ENCODE data around the gene TXN2. TPM values are rescaled to one million over a fixed set of nuclear protein-coding genes. Genes with fewer than 3 reads are reported as not detected.

TXN2 gene
- total RNA-seq, 2 donors from 2014 or later = 96.5 to 101 TPM

DNA sequence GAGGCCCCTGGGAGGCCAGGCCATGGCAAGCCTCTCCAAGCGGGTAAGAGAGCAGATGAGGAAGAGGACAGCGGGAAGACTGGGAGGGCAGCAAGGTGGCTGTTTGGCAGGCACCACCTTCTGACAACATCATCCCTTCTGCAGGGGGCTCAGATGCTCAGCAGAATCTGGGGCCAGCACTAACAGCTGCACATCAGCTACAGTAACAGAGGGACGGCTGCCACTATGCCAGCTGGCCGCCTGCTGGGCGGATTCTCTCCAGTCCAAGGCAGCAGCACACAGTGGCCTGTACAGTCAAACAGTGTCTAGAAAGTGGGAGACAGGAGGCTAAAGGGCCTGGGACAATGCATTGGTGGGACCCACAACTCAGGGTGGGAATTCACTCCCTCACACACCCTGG, 10.7 kb upstream of the TXN2 start:
- DNase-seq = no peak
- intact Hi-C loops (cut with DNase I, micrococcal nuclease) = no loop called here
- no peak for ATAC-seq

DNA sequence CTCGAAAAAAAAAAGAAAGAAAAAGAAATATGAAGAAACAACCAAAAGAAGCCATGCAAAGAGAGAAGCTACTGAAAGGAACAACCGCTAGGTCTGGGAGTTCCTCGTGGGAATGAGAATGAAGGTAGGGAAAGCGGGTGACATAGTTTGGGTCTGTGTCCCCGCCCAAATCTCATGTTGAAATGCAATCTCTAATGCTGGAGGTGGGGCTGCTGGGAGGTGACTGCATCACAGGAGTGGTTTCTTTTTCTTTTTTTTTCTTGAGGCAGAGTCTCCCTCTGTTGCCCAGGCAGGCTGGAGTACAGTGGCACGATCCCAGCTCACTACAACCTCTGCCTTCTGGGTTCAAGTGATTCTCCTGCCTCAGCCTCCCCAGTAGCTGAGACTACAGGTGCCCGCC, 9.7 kb upstream of the TXN2 start:
- no peak for ATAC-seq
- intact Hi-C loops (cut with DNase I, micrococcal nuclease) = no loop called here
- DNase-seq = no peak

DNA sequence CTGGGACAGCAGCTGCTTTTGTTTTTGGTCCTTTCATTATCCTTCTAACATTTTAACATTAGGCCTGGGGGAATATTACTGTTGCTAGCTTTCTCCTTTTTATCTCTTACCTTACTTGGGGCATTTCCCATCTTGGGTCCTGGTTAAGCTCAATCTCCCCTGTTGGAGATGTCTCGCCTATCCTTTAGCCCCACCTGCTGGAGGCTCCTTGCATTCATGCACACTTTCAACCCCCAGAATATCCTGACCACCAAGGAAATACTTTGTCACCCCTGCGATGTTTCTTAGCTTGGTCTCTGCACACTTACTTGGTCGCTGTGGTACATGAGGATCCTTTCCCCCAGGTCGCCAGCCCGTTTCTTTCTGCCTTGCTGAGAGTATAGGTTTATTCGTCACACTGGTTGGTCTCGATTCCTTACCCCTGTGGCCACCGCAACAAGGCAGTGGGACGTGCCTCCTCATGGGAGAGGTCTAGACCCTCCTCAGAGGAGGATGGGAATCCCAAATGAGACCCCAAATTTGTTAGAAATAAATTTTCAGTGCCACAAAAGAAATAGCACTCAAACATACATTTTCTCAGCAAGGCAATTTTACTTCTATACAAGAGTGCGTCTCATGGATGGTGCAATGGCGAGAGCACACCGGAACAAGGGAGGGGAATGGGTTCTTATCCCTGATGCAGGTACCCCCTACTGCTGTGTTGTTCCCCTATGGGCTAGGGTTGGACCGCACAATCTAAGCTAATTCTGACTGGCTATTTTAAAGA, 5.4 kb upstream of the TXN2 start:
- ATAC-seq (no peak), DNase-seq (peak in 1 of 2 donors; percentile 76)
- intact Hi-C loops (cut with DNase I, micrococcal nuclease) = no loop called here

DNA sequence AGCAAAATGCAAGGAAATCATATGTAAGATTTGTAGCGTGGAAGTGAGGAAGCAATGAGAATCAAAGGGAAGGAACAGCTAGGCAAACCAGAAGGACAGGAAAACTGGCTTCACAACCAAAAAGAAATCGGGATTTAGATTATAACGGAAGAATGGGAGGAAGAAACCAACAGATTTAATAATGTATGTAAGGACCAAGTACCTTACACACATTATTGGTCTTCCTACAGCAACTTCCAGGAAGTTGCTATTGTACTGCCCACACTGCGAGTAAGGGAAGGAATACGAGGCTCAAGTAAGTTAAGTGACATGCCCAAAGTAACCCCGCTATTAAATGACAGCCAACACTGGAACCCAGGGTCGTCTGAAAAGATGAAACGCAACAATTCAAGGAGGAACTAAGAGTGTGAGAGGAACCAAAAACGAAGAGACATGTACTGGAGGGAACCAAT, 473 bp downstream of the TXN2 start:
- intact Hi-C loops (cut with DNase I, micrococcal nuclease) = no loop called here
- DNase-seq = no peak
- peak; percentile 21 for ATAC-seq

DNA sequence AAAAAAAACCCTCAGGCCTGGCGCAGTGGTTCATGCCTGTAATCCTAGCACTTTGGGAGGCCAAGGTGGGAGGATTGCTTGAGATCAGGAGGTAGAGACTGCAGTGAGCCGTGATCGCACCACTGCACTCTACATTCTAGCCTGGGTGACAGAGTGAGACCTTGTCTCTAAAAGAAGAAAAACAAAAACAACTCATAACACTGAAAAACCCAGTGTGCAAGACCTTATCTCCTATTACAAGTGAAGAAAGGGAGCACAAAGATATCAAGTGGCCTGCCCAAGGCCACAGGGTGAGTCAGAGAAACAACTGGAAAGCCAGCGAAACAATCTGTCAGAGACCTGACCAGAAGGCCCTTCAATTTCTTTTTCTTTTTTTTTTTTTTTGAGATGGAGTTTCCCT, 2.5 kb downstream of the TXN2 start:
- ATAC-seq (no peak), DNase-seq (no peak)
- intact Hi-C loops (cut with DNase I, micrococcal nuclease) = no loop called here

GRCh38 chr22:36475341-36475740, 6.1 kb downstream of the TXN2 start:
- intact Hi-C loops (cut with DNase I, micrococcal nuclease) = no loop called here
- no peak for ATAC-seq
- DNase-seq = no peak

DNA sequence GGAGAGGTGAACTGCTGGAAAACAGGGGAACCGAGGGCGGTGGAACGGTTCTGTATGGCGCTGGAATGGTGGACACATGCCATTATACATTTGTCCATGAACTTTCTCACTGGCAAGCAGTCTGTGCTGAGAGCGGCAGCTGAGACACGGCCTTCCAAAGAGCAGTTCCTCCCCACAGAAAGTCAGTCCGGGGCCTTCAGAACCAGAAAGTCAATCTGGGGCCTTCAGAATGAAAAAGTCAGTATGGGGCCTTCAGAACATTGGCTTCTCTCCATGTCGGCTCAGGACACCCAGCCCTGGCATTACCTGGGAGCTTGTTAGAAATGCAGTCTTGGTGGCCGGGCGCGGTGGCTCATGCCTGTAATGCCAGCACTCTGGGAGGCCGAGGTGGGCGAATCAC, 8.8 kb downstream of the TXN2 start:
- intact Hi-C loops (cut with DNase I, micrococcal nuclease) = loop anchor here in 1 of 2 donors (5.0 kb wide), 1 partner anchor 170 kb away; no protein-coding TSS in a partner anchor
- DNase-seq (no peak), ATAC-seq (no peak)

DNA sequence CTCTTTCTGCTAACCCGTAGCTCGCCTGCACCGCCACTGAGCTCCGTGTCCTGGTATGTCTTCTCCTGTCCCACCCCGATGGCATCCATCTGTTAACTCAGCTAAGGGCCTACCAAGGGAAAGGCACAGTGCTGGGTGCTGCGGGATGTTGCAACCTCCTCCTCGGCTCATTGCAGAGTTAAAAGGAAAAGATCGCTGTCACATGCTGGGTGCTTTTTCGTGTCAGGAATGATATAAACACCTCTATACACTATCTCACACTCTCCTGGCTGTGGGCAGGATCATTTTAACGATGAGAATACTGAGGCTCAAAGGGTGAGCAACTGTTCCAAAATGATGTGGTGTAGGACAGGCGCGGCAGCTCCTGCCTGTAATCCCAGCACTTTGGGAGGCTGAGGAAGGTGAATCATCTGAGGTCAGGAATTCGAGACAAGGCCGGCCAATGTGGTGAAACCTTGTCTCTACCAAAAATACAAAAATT, 10.1 kb downstream of the TXN2 start:
- DNase-seq (no peak), ATAC-seq (no peak)
- intact Hi-C loops (cut with DNase I, micrococcal nuclease) = loop anchor here (2.0 to 5.0 kb wide), 2 partner anchors 169 to 171 kb away; no protein-coding TSS in a partner anchor

GRCh38 chr22:36470994-36471331, 10.5 kb downstream of the TXN2 start:
- DNase-seq = no peak
- intact Hi-C loops (cut with DNase I, micrococcal nuclease) = loop anchor here (2.0 to 5.0 kb wide), 2 partner anchors 169 to 170 kb away; no protein-coding TSS in a partner anchor

DNA sequence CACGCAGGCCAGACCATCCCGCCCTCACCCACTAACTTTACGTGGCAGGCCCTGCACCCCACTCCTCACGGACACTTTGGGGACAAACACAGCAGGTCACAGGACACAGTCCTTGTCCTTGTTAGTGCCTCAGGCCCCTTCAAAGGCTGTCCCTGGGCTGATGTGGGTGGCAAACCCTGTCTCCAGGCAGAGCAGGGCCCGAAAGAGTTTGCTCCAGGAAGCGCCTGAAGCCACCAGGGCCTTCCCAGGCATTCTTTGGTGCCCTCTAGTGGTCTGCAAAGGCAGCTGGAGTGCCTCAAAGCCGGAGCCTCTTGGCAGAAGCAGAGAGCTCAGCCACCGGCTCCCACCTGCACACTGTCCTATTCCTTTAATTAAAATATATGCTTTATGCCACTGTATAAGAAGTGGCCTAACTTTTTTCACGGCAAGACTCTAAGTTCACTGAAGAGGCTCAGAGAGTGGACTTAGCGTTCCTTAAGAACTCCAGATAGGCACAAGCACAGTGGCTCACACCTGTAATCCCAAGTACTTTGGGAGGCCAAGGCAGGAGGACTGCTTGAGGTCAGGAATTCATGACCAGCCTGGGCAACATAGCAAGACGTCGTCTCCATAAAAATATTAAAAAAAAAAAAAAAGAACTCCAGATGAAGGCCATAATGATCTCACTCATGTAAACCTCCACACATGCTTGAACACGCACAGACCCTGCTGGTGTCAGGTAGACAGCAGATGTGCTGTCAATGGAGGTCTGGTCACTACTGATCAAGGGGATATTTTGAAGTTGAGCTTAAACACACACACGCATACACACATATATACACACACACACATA, 11.1 kb downstream of the TXN2 start:
- intact Hi-C loops (cut with DNase I, micrococcal nuclease) = loop anchor here (2.0 to 5.0 kb wide), 2 partner anchors 168 to 170 kb away; no protein-coding TSS in a partner anchor
- peak; percentile 78 to 83 for DNase-seq
- ATAC-seq = peak; percentile 77

More at GRCh38 chr22:36470994-36471331, 10.5 kb downstream of the TXN2 start:
- ATAC-seq = no peak

GRCh38 chr22:36469094-36469710, 12.2 kb downstream of the TXN2 start:
- DNase-seq (no peak), ATAC-seq (no peak)
- intact Hi-C loops (cut with DNase I, micrococcal nuclease) = loop anchor here in 1 of 2 donors (10.0 kb wide), 1 partner anchor 84 kb away; the partner anchor contains the start of gene MYH9

GRCh38 chr22:36467946-36468345, 13.5 kb downstream of the TXN2 start:
- DNase-seq = no peak
- no peak for ATAC-seq
- intact Hi-C loops (cut with DNase I, micrococcal nuclease) = loop anchor here in 1 of 2 donors (10.0 kb wide), 1 partner anchor 83 kb away; the partner anchor contains the start of gene MYH9

- intact Hi-C loops (cut with DNase I, micrococcal nuclease) = loop anchor here in 1 of 2 donors (10.0 kb wide), 1 partner anchor 82 kb away; the partner anchor contains the start of gene MYH9
- DNase-seq (peak in 1 of 2 donors; percentile 67), ATAC-seq (no peak)
Measured at GRCh38 chr22:36467042-36467810, 14.2 kb downstream of the TXN2 start.

GRCh38 chr22:36466258-36466657, 15.2 kb downstream of the TXN2 start:
- ATAC-seq = no peak
- intact Hi-C loops (cut with DNase I, micrococcal nuclease) = loop anchor here in 1 of 2 donors (10.0 kb wide), 1 partner anchor 81 kb away; the partner anchor contains the start of gene MYH9
- no peak for DNase-seq

GRCh38 chr22:36465232-36466021, 16.0 kb downstream of the TXN2 start:
- peak; percentile 75 for ATAC-seq
- peak; percentile 69 to 80 for DNase-seq
- intact Hi-C loops (cut with DNase I, micrococcal nuclease) = loop anchor here in 1 of 2 donors (10.0 kb wide), 1 partner anchor 81 kb away; the partner anchor contains the start of gene MYH9

DNA sequence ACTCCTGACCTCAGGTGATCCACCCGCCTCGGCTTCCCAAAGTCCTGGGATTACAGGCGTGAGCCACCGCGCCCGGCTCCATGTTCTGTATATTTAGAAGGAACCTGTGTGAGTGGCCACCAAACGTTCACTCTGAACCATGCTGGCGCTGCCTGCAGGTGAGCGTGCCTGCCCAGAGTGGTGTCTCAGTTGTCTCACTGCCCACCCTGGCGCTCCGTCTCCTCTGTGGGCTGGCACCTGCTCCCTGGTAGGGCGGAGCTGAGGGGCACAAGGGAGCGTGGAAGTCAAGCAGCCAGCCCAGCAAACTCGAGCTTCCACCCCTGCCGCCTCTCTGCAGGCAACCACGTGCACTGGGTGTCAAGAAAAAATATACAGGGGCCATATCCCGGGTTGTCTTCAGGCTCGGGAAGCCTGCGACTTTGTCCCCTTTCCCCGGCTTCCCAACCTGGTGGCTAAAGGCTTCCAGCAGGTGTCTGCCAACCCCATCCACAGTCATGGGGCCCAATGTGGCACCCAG, 16.7 kb downstream of the TXN2 start:
- ATAC-seq (no peak), DNase-seq (peak in 1 of 2 donors; percentile 37)
- intact Hi-C loops (cut with DNase I, micrococcal nuclease) = loop anchor here in 1 of 2 donors (10.0 kb wide), 1 partner anchor 80 kb away; the partner anchor contains the start of gene MYH9

DNA sequence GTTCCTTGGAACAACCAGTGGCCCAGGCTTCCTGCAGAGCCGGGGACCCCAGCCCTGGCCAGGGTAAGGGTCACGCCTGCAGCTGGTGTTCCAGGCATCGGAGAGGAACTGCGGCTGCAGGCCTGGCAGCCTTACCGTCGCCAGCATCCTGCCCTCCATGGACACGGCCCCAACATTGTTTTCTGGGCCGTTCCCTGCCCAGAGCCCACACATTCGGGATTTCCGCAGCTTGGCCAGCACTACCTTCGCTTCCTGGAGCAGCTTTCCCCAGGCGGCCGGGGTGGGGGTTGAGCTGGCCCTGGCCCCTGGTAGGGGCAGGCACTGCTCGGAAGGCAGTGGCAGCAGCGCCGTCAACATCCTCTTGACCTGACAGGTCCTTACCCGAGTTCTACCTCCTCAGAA, 17.7 kb downstream of the TXN2 start:
- ATAC-seq (no peak), DNase-seq (no peak)
- intact Hi-C loops (cut with DNase I, micrococcal nuclease) = loop anchor here in 1 of 2 donors (10.0 kb wide), 1 partner anchor 79 kb away; the partner anchor contains the start of gene MYH9
